KMS-11 (cell line): ENCODE data around the gene ZNF556.

ENCODE experiments used
- H2AFZ ChIP-seq: fragments of 200-600 bp; sonication (generic); 2 replicates; pipeline ENCODE4 v1.6.1; 2016; ENCODE audit warnings: antibody characterized with exemption, mixed run types, low read depth
- H3K27ac ChIP-seq: fragments of 200-600 bp; sonication (generic); 2 replicates; pipeline ENCODE4 v1.6.1; 2016; ENCODE audit warnings: mild to moderate bottlenecking, mixed run types
- H3K27me3 ChIP-seq: fragments of 200-600 bp; sonication (generic); 2 replicates; pipeline ENCODE4 v1.6.1; 2017; ENCODE audit warnings: mild to moderate bottlenecking, low read depth, mixed run types, moderate library complexity; ENCODE audit not compliant: insufficient read depth
- H3K36me3 ChIP-seq: fragments of 200-600 bp; sonication (generic); 2 replicates; pipeline ENCODE4 v1.6.1; 2017; ENCODE audit warnings: mild to moderate bottlenecking, mixed run types; ENCODE audit not compliant: insufficient read depth
- H3K4me1 ChIP-seq: fragments of 200-600 bp; sonication (generic); 2 replicates; pipeline ENCODE4 v1.6.1; 2016; ENCODE audit warnings: mild to moderate bottlenecking, low read depth, mixed run types; ENCODE audit not compliant: poor library complexity, severe bottlenecking
- H3K4me2 ChIP-seq: fragments of 200-600 bp; sonication (generic); 2 replicates; pipeline ENCODE4 v1.7.0; 2016; ENCODE audit warnings: mild to moderate bottlenecking, mixed run types
- H3K4me3 ChIP-seq: fragments of 200-600 bp; sonication (generic); IDR thresholded peaks from 2 replicates; pipeline ENCODE4 v1.6.1; 2017; ENCODE audit warnings: low read depth, low read length, mixed read lengths; ENCODE audit not compliant: insufficient read depth
- H3K79me2 ChIP-seq: fragments of 200-600 bp; sonication (generic); 2 replicates; pipeline ENCODE4 v1.6.1; 2016; ENCODE audit warnings: low read depth, mixed run types; ENCODE audit not compliant: insufficient read depth
- H3K9ac ChIP-seq: fragments of 200-600 bp; sonication (generic); 2 replicates; pipeline ENCODE4 v1.6.1; 2016; ENCODE audit warnings: mild to moderate bottlenecking, mixed run types
- H4K20me1 ChIP-seq: fragments of 200-600 bp; sonication (generic); 2 replicates; pipeline ENCODE4 v1.6.1; 2016; ENCODE audit warnings: mild to moderate bottlenecking, mixed run types; ENCODE audit not compliant: insufficient read depth
- CTCF ChIP-seq: fragments of 200-600 bp; sonication (generic); conservative IDR thresholded peaks from 2 replicates; pipeline ENCODE4 v1.6.1; 2017; ENCODE audit warnings: low read depth, mild to moderate bottlenecking, antibody characterized with exemption, low read length, moderate library complexity, mixed read lengths

Gene ZNF556

GRCh38 chr19:2854849-2855248 lies 12.3 kb upstream of the ZNF556 start:
- no peak overlapping the region for H3K27ac ChIP-seq
- H3K79me2 ChIP-seq = no peaks in the 10 kb centered on the region
- no peaks in the 10 kb centered on the region for H3K36me3 ChIP-seq
- TF ChIP-seq CTCF = no peak
- no peaks in the 10 kb centered on the region for H4K20me1 ChIP-seq
- H3K4me1 ChIP-seq = no peaks in the 10 kb centered on the region
- peaks cover 5% of the 10 kb centered on the region; the same call in 1 of the 2 replicates for H3K27me3 ChIP-seq
- H3K9ac ChIP-seq = no peak overlapping the region
- no peak overlapping the region for H3K4me2 ChIP-seq
- no peak overlapping the region for H3K4me3 ChIP-seq
- no peak overlapping the region for H2AFZ ChIP-seq

- no peak overlapping the region for H3K9ac ChIP-seq
- no peak overlapping the region for H3K4me3 ChIP-seq
- H3K4me1 ChIP-seq = no peaks in the 10 kb centered on the region
- no peak overlapping the region for H2AFZ ChIP-seq
- no peaks in the 10 kb centered on the region for H4K20me1 ChIP-seq
- no peak overlapping the region for H3K27ac ChIP-seq
- no peaks in the 10 kb centered on the region for H3K79me2 ChIP-seq
- no peak for TF ChIP-seq CTCF
- H3K36me3 ChIP-seq = no peaks in the 10 kb centered on the region
- H3K4me2 ChIP-seq = no peak overlapping the region
- peaks cover 17% of the 10 kb centered on the region; the same call in 1 of the 2 replicates for H3K27me3 ChIP-seq
Measured at GRCh38 chr19:2856457-2857050, 10.6 kb upstream of the ZNF556 start.

- Histone ChIP-seq H3K79me2 (no peaks in the 10 kb centered on the region), H3K27me3 (peaks cover 35% of the 10 kb centered on the region), H4K20me1 (no peaks in the 10 kb centered on the region), H3K36me3 (no peaks in the 10 kb centered on the region), H3K4me3 (no peak overlapping the region), H3K27ac (no peak overlapping the region), H2AFZ (no peak overlapping the region), H3K4me2 (no peak overlapping the region), H3K4me1 (no peaks in the 10 kb centered on the region), H3K9ac (no peak overlapping the region)
- TF ChIP-seq CTCF = no peak
Measured at GRCh38 chr19:2858864-2859263, 8.3 kb upstream of the ZNF556 start.

- no peak overlapping the region for H3K9ac ChIP-seq
- H4K20me1 ChIP-seq = no peaks in the 10 kb centered on the region
- no peak overlapping the region for H3K4me3 ChIP-seq
- H3K4me1 ChIP-seq = no peaks in the 10 kb centered on the region
- no peak overlapping the region for H3K27ac ChIP-seq
- H3K79me2 ChIP-seq = no peaks in the 10 kb centered on the region
- no peak overlapping the region for H2AFZ ChIP-seq
- H3K36me3 ChIP-seq = no peaks in the 10 kb centered on the region
- H3K4me2 ChIP-seq = no peak overlapping the region
- no peak for TF ChIP-seq CTCF
- peaks cover 53% of the 10 kb centered on the region for H3K27me3 ChIP-seq
Measured at GRCh38 chr19:2863816-2864215, 3.3 kb upstream of the ZNF556 start.
